ENCODE measurements around the gene CCDC18.

- TF ChIP-seq CTBP1 (IDR thresholded peaks at IDR 0.05; ENCODE audit: borderline replicate concordance) (no peak), FOXK2 (IDR thresholded peaks at IDR 0.05) (no peak), BHLHE40 (IDR thresholded peaks at IDR 0.05; ENCODE audit: borderline replicate concordance) (no peak), TARDBP (IDR thresholded peaks at IDR 0.05) (no peak), ELF4 (IDR thresholded peaks at IDR 0.05) (no peak), FOXM1 (IDR thresholded peaks at IDR 0.05; ENCODE audit: borderline replicate concordance) (no peak), SP1 (IDR thresholded peaks at IDR 0.05) (no peak)
These were observed 34.8 kb downstream of the CCDC18 start for GRCh38 chr1:93215322-93215721.
